GM12801 (cell line): ENCODE data around the gene ALS2.

Experiments
- TF ChIP-seq, protein P1 (sequence below): IDR thresholded peaks from one replicate; pipeline ENCODE4 v1.5.1; 2011; ENCODE audit warnings: control low read depth; ENCODE audit not compliant: insufficient read length; ENCODE audit errors: extremely low read depth

Gene ALS2

GRCh38 chr2:201669865-201670264, 110.9 kb downstream of the ALS2 start:
- TF ChIP-seq, protein P1, sequence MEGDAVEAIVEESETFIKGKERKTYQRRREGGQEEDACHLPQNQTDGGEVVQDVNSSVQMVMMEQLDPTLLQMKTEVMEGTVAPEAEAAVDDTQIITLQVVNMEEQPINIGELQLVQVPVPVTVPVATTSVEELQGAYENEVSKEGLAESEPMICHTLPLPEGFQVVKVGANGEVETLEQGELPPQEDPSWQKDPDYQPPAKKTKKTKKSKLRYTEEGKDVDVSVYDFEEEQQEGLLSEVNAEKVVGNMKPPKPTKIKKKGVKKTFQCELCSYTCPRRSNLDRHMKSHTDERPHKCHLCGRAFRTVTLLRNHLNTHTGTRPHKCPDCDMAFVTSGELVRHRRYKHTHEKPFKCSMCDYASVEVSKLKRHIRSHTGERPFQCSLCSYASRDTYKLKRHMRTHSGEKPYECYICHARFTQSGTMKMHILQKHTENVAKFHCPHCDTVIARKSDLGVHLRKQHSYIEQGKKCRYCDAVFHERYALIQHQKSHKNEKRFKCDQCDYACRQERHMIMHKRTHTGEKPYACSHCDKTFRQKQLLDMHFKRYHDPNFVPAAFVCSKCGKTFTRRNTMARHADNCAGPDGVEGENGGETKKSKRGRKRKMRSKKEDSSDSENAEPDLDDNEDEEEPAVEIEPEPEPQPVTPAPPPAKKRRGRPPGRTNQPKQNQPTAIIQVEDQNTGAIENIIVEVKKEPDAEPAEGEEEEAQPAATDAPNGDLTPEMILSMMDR = no peak

DNA sequence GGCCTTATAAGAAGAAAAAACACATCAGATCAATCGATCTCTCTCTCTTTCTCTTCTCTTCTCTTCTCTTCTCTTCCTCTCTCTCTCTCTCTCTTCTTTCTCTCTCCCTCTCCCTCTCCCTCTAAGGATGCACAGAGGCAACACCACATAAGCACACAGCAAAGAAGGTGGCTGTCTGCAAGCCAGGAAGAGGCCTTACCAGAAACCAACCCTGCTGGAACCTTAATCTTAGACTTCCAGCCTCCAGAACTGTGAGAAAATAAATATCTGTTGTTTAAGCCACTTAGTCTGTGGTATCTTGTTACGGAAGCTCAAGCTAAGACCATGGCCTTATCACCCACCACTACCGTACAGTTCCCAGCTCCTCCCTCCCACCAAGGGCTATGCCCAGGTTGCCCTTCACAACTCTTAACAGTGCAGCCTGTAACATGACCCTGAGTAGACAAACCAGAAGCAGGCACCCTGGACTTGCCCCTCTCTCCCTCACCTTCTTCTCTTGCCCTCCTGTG, 112.3 kb downstream of the ALS2 start:
- TF ChIP-seq, protein P1 = no peak

- TF ChIP-seq, protein P1 = no peak
These were observed 116.4 kb downstream of the ALS2 start for GRCh38 chr2:201664334-201664733.

- TF ChIP-seq, protein P1 = no peak
These were observed 119.4 kb downstream of the ALS2 start for GRCh38 chr2:201661366-201661765.

DNA sequence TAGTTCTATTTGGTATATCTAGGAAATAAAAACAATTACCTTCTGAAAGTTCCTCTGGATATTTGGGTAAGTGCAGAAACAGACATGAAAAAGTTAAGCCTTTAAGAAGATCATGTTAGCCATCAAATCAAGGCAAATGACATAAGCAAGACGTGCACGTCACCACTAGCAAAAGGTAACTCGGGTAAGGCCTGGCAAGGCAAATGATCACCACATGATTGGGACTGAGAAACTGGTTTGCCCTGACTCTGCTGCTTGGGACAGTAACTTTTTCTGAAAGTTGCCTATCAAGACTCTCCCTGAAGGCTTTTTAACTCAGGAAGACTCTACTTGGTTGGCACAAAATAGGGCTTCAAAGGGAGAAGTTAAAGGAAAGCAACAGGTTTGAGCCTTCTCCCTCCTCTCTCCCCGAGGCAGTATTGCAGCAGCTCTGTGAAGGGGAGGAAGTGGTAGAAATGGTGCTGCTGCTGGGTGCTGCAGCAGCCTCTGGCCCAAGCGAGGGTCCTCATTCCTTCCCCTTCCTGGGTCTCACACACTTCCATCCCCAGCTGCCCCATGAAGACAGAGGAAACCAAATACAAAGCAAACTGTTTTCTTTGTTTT, 120.3 kb downstream of the ALS2 start:
- TF ChIP-seq, protein P1 = no peak

DNA sequence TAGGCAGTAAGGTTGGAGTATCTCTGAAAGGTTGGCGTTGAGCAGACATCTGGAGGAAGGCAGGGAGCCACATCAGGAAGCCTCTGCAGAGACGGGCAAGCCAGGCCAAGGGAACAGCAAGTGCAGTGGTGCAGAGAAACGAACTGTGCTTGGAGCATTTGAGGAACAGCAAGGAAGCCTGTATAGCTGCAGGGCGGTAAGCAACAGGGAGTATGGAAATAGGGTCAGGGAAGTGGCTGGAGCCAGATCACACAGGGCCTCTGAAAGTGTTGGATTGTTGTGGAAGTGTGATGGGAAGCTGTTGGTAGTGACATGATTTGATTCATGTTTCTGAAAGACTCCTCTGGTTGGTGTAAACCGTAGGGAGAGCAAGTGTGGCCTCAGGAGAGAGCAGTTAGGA, 124.0 kb downstream of the ALS2 start:
- TF ChIP-seq, protein P1 = no peak

- TF ChIP-seq, protein P1 = no peak
These were observed 124.6 kb downstream of the ALS2 start for GRCh38 chr2:201656102-201656501.
